Activated CD4-positive, CD25-positive, alpha-beta regulatory T cell treated with anti-CD3 and anti-CD28 coated beads, Interleukin-2, amount 50 U/mL, for 72 hours (primary cell): ENCODE results near the gene S1PR2.
"Not testable (repeated sequence)": the region's sequence is repeated elsewhere in the genome, so short reads cannot be mapped to it uniquely, and the experiment has no call there.

ENCODE experiments used
- DNase-seq: peaks from one replicate; pipeline ENCODE4 v3.0.0; 2021

The S1PR2 gene

GRCh38 chr19:10189616-10190015, 41.5 kb downstream of the S1PR2 start:
- no peak for DNase-seq

GRCh38 chr19:10187315-10187714, 43.8 kb downstream of the S1PR2 start:
- DNase-seq, result no peak

GRCh38 chr19:10184636-10185035, 46.5 kb downstream of the S1PR2 start:
- DNase-seq, result no peak

GRCh38 chr19:10183926-10184325, 47.2 kb downstream of the S1PR2 start:
- no peak for DNase-seq

DNA sequence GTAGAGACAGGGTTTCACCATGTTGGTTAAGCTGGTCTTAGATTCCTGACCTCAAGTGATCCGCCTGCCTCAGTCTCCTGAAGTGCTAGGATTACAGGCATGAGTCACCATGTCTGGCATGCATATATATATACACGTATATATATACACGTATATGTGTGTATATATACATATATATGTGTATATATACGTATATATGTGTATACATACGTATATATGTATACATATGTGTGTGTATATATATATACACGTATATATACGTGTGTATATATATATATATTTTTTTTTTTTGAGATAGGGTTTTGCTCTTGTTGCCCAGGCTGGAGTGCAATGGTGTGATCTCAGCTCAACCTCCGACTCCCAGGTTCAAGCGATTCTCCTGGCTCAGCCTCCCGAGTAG, 48.3 kb downstream of the S1PR2 start:
- no peak for DNase-seq

GRCh38 chr19:10182076-10182475, 49.1 kb downstream of the S1PR2 start:
- DNase-seq, result no peak

- DNase-seq, result no peak
Observed at GRCh38 chr19:10180459-10180858, 50.7 kb downstream of the S1PR2 start.

DNA sequence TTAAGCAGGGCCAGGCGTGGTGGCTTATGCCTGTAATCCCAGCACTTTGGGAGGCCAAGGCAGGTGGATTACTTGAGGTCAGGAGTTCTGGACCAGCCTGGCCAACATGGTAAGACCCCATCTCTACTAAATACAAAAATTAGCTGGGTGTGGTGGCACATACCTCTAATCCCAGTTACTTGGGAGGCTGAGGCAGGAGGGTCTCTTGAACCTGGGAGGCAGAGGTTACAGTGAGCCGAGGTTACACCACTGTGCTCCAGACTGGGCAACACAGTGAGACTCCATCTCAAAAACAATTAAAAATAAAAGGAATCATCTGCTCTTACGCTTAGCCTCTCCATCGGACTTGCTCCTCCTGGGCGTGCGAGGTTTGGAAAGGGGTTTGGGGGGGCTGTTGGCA, 51.1 kb downstream of the S1PR2 start:
- not testable (repeated sequence) for DNase-seq

DNA sequence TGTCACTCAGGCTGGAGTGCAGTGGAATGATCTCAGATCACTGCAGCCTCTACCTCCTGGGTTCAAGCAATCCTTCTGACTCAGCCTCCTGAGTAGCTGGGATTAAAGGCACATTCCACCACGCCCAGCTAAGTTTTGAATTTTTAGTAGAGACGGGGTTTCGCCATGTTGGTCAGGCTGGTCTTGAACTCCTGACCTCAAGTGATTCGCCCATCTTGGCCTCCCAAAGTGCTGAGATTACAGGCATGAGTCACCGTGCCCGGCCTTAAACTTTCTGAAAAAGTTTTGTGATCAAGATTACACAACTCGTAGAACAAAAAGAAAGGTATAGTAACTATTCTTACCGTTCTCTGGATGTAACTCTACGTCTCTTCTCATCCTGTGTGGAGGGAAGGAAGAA, 57.6 kb downstream of the S1PR2 start:
- no peak for DNase-seq
